AG09319 (cell line): ENCODE measurements around the gene SH2D1A.
"Not testable (repeated sequence)": the region's sequence is repeated elsewhere in the genome, so short reads cannot be mapped to it uniquely, and the experiment has no call there.

Experiments
- DNase-seq: peaks from one replicate; pipeline ENCODE4 v3.0.0-alpha.2; 2010; ENCODE audit warnings: low read depth; ENCODE audit errors: extremely low read depth
- TF ChIP-seq, protein P1 (sequence below): IDR thresholded peaks from 2 replicates; pipeline ENCODE4 v1.5.1; 2011; ENCODE audit warnings: low read depth, mild to moderate bottlenecking, inconsistent platforms, low read length, moderate library complexity

SH2D1A gene

DNA sequence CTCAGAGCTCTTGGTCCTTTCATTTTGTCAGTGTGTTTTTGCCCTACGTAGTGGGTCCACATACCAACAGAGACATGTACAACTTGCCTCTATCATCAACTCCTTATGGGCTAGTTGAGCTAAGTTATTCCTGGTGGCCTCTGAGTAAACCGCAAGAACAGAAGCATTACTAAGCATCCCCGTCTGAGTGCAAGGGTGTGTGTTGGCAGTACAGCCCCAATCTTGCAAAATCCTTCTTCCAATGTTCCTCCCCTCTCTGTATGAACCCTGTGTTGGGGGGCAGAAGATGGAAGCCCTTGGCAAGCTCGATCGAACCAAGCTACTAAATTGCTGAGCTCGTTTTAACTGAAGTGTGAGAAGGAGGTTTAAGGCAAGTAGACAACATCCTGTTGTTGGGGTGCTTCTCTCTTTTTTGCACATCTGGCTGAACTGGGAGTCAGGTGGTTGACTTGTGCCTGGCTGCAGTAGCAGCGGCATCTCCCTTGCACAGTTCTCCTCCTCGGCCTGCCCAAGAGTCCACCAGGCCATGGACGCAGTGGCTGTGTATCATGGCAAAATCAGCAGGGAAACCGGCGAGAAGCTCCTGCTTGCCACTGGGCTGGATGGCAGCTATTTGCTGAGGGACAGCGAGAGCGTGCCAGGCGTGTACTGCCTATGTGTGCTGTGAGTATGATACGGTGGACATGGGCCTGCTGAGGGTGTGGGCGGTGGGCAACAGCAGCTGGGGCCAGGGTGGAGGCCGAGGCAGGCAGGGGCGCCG lies at the start of gene SH2D1A:
Gene SH2D1A (plus strand): TSS at position 447 of the 760 bp plus-strand sequence. CDS start 80 bp downstream, at position 527.
- DNase-seq: no peak
- TF ChIP-seq, protein P1, sequence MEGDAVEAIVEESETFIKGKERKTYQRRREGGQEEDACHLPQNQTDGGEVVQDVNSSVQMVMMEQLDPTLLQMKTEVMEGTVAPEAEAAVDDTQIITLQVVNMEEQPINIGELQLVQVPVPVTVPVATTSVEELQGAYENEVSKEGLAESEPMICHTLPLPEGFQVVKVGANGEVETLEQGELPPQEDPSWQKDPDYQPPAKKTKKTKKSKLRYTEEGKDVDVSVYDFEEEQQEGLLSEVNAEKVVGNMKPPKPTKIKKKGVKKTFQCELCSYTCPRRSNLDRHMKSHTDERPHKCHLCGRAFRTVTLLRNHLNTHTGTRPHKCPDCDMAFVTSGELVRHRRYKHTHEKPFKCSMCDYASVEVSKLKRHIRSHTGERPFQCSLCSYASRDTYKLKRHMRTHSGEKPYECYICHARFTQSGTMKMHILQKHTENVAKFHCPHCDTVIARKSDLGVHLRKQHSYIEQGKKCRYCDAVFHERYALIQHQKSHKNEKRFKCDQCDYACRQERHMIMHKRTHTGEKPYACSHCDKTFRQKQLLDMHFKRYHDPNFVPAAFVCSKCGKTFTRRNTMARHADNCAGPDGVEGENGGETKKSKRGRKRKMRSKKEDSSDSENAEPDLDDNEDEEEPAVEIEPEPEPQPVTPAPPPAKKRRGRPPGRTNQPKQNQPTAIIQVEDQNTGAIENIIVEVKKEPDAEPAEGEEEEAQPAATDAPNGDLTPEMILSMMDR: no peak

DNA sequence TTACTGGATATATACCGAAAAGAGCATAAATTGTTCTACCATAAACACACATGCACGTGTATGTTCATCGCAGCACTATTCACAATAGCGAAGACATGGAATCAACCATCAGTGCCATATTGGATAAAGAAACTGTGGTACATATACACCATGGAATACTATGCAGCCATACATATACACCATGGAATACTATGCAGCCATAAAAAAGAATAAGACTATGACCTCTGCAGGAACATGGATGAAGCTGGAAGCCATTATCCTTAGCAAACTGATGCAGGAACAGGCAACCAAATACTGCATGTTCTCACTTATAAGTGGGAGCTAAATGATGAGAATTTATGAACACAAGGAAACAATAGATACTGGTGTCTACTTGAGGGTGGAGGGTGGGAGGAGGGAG lies 47.0 kb upstream of the SH2D1A start:
- not testable (repeated sequence) for DNase-seq

DNA sequence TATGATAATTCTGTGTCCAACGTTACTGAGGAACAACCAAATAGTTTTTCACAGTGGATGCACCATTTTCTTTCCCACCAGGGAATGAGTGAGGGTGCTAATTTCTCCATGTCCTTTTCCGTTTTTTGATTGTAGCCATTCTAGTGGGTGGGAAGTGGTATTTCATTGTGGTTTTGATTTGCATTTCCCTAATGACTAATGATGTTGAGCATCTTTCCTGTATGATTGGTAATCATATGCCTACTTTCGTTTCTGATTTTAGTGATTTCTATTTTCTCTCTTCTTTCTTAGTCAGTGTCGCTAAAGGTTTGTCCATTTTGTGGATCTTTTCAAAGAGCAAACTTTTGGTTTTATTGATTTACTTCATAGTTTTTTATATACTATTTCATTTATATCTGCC lies 46.0 kb upstream of the SH2D1A start:
- TF ChIP-seq, protein P1: no peak
- DNase-seq: no peak

DNA sequence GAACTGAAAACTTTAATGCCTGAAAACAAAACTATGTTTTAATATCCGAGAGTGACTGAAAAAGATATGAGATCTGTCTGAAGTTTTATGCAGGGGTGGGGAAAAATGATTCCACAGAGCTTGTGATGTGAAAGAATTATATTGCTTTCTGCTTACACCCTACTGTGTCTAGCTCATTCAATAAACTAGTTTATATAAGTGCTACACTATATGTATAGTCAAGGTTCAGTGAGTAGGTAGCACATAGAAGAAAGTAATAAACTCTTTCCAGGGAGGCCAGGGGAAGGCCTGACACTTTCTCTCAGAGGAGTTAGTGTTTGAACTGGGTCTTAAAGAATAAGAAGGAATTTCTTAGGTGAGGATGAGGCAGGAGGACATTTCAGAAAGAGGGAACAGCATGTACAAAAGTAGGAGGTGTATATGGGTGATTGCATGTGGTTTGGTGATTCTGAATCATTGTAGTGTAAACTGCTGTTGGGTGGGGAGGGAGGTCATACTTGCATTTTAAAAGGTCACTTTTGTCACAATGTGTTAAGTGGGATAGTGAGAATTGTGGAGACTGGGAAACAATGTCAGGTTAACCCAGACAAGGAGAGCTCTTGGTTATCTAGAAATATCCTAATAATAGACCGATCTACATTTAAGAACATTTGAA lies 39.0 kb upstream of the SH2D1A start:
- no peak for DNase-seq
- TF ChIP-seq, protein P1: no peak

DNA sequence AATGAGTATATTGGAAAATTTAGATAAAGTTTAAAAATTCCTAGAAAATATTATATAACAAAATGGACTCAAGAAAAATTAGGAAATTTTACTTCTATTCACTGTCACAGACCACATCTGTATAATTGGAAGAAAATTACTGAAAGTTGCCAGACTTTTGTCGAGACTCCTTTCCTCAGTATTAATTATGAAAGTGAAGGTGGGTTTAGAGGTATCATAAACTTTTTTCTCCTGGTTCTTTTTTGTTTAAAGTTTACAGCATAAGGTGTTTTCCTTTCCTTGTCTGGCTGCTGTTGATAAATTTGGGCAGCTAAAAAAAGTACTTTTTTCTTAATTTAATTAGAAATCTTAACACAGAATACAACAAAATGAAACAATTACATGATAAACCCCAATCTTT lies 20.6 kb upstream of the SH2D1A start:
- TF ChIP-seq, protein P1: no peak
- no peak for DNase-seq

DNA sequence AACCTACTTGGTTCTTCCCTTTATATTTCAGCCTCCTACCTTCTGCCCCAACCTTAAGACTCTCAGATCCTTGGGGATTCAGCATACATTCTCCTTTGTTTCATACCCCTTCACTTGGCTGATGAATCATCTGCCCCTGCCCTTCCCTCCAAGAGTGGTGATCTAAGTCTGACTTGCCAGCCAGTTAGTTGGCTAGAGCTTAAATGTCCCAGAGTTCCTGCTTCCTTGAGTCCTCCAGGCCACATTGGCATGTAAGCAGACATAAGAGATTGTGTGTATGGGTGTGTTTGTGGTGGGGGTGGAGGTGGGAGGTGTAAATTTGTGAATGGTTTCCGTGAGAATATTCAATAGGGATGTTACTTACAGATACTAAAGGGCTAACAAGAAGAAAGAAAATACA lies 17.6 kb upstream of the SH2D1A start:
- DNase-seq: no peak
- TF ChIP-seq, protein P1: no peak

DNA sequence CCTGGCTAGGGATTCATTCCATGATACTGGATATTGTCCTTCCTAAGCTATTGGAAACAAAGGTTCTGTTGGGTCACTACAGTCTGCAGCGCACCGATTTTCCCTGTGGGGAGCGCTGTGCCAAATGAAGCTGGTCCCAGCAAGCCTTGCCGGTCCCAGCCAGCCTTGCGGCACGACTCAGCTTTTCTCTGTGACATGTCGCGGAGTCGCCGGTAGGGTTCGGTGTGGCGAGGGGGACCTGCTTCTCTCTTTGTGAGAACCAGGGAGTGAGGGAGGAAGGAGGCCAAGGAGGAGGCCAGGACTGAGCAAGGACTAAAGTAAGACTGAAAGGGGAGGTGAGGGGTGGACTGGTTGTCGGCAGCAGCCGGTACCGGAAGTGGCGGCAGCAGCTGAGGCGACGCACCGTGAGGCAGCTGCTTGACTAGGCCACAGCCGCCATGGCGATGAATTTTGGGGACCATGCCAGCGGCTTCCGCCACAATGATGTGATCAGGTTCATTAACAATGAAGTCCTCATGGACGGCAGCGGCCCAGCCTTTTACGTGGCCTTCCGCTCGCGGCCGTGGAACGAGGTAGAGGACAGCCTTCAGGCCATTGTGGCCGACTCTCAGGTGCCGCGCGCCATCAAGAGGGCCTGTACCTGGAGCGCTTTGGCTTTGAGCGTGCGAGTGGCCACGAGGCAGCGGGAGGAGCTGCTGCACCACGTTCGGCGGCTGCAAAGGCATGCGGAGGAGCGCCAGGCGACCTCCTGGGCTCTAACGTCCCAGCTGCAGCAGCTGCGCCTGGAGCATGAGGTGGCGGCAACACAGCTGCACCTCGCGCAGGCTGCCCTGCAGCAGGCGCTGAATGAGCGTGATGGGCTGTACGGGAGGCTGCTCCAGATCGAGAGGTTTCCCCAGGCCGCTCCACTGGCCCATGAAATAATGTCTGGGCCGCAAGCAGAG lies 13.6 kb upstream of the SH2D1A start, which contains the start of gene TEX13D:
Gene TEX13D (plus strand): TSS at position 180 of the 944 bp plus-strand sequence. CDS start 258 bp downstream, at position 438.
- TF ChIP-seq, protein P1: no peak

More for the DNA sequence above, 13.6 kb upstream of the SH2D1A start, which contains the start of gene TEX13D:
- DNase-seq: no peak
